Neuronal stem cell (in vitro differentiated cells): Measurements from ENCODE around the gene SH3BP4.

Source experiments
- DNase-seq: peaks from one replicate; pipeline ENCODE4 v3.0.0-alpha.2; 2013; ENCODE audit warnings: low spot score
- H2AFZ ChIP-seq: one replicate; pipeline ENCODE4 v1.6.1; 2013; ENCODE audit warnings: mild to moderate bottlenecking, low read length, inconsistent platforms
- H2AK5ac ChIP-seq: 2 replicates; pipeline ENCODE4 v1.6.1; 2013; ENCODE audit warnings: low read depth, mild to moderate bottlenecking, inconsistent platforms, low read length, moderate library complexity, mixed read lengths
- H2BK120ac ChIP-seq: 2 replicates; pipeline ENCODE4 v1.6.1; 2013; ENCODE audit warnings: low read depth, mild to moderate bottlenecking, inconsistent platforms, low read length, moderate library complexity, mixed read lengths
- H2BK12ac ChIP-seq: one replicate; pipeline ENCODE4 v1.6.1; 2013; ENCODE audit warnings: low read length, inconsistent platforms
- H2BK15ac ChIP-seq: 2 replicates; pipeline ENCODE4 v1.6.1; 2013; ENCODE audit warnings: mild to moderate bottlenecking, low read length, inconsistent platforms, mixed read lengths
- H2BK5ac ChIP-seq: one replicate; pipeline ENCODE4 v1.6.1; 2013; ENCODE audit warnings: inconsistent platforms, mild to moderate bottlenecking, low read length, moderate library complexity
- H3K14ac ChIP-seq: one replicate; pipeline ENCODE4 v1.6.1; 2013; ENCODE audit warnings: low read length, inconsistent platforms
- H3K18ac ChIP-seq: 2 replicates; pipeline ENCODE4 v1.6.1; 2013; ENCODE audit warnings: low read length, inconsistent platforms
- H3K23ac ChIP-seq: 2 replicates; pipeline ENCODE4 v1.6.1; 2013; ENCODE audit warnings: low read depth, mild to moderate bottlenecking, mixed read lengths, low read length, inconsistent platforms; ENCODE audit not compliant: poor library complexity
- H3K27ac ChIP-seq: replicated peaks from 3 replicates; pipeline ENCODE4 v1.5.1; 2013; ENCODE audit warnings: low read length, inconsistent platforms
- H3K27me3 ChIP-seq, 3 experiments: 2 replicates each; pipeline ENCODE4 v1.6.1; 2013; ENCODE audit warnings: low read length in 3 of 3, mild to moderate bottlenecking in 2 of 3, inconsistent platforms in 1 of 3, low read depth in 1 of 3, mixed read lengths in 1 of 3, moderate library complexity in 1 of 3; ENCODE audit not compliant: control insufficient read depth in 3 of 3, insufficient read depth in 3 of 3
- H3K36me3 ChIP-seq, 2 donors: replicated peaks in 1 of 2; 2 replicates each; pipeline ENCODE4 v1.6.1; 2013; ENCODE audit warnings: low read length in 2 of 2; ENCODE audit not compliant: control insufficient read depth in 2 of 2, insufficient read depth in 2 of 2
- H3K4ac ChIP-seq: 2 replicates; pipeline ENCODE4 v1.6.1; 2013; ENCODE audit warnings: inconsistent platforms, mild to moderate bottlenecking, low read length, moderate library complexity
- H3K4me1 ChIP-seq, 2 donors: 1 replicate in 1 of 2; 2 replicates in 1 of 2; pipeline ENCODE4 v1.6.1; 2013; ENCODE audit warnings: low read length in 2 of 2, low read depth in 1 of 2; ENCODE audit not compliant: control insufficient read depth in 2 of 2, insufficient read depth in 1 of 2
- H3K4me2 ChIP-seq: one replicate; pipeline ENCODE4 v1.6.1; 2013; ENCODE audit warnings: mild to moderate bottlenecking, low read length, inconsistent platforms; ENCODE audit not compliant: insufficient read depth, poor library complexity, severe bottlenecking
- H3K4me3 ChIP-seq, 2 donors: 2 replicates each; pipeline ENCODE4 v1.5.1; 2013; ENCODE audit warnings: low read length in 2 of 2, mild to moderate bottlenecking in 2 of 2, inconsistent platforms in 1 of 2, moderate library complexity in 1 of 2
- H3K79me1 ChIP-seq: one replicate; pipeline ENCODE4 v1.6.1; 2013; ENCODE audit warnings: low read depth, mild to moderate bottlenecking, inconsistent platforms, low read length, moderate library complexity
- H3K9ac ChIP-seq: one replicate; pipeline ENCODE4 v1.6.1; 2013; ENCODE audit warnings: mild to moderate bottlenecking, low read depth, low read length, inconsistent platforms; ENCODE audit not compliant: poor library complexity
- H3K9me3 ChIP-seq, 2 donors: replicated peaks in 1 of 2; 2 replicates each; pipeline versions ENCODE3 to v1.6.1; 2013; ENCODE audit warnings: low read length in 2 of 2, mild to moderate bottlenecking in 2 of 2, inconsistent platforms in 1 of 2, low read depth in 1 of 2, mixed read lengths in 1 of 2, moderate library complexity in 1 of 2; ENCODE audit not compliant: control insufficient read depth in 2 of 2, insufficient read depth in 1 of 2
- H4K8ac ChIP-seq: one replicate; pipeline ENCODE4 v1.6.1; 2013; ENCODE audit warnings: low read depth, mild to moderate bottlenecking, inconsistent platforms, low read length, moderate library complexity
- H4K91ac ChIP-seq: one replicate; pipeline ENCODE4 v1.6.1; 2013; ENCODE audit warnings: low read length, low read depth, mild to moderate bottlenecking, inconsistent platforms; ENCODE audit not compliant: poor library complexity
- WGBS, 2 donors: extraction: QIAGEN DNeasy Blood & Tissue Kit; methylation state at CpG; one replicate each; pipeline ENCODE4 v1.1.7; 2013; ENCODE audit warnings: missing lambda C conversion rate in 2 of 2, mixed read lengths in 1 of 2; ENCODE audit not compliant: insufficient read length in 2 of 2, insufficient replicate concordance in 1 of 2; ENCODE audit errors: extremely low coverage in 2 of 2; 5-methylcytosine and 5-hydroxymethylcytosine counted together

SH3BP4 gene

GRCh38 chr2:234916674-234917073 lies 35.1 kb upstream of the SH3BP4 start:
- H3K18ac ChIP-seq = peak overlapping the region; percentile 67
- H2AK5ac ChIP-seq = peak overlapping the region; percentile 37
- H3K27ac ChIP-seq = no peak overlapping the region
- no peak overlapping the region for H2BK120ac ChIP-seq
- H3K4me1 ChIP-seq = peaks cover 0 to 15% of the 10 kb centered on the region in 2 donors
- no peaks in the 10 kb centered on the region for H3K36me3 ChIP-seq
- peak overlapping the region; percentile 32 for H3K23ac ChIP-seq
- peak overlapping the region in 1 of 2 donors; percentile 13 for H3K4me3 ChIP-seq
- H3K9ac ChIP-seq = peak overlapping the region; percentile 2
- H3K4me2 ChIP-seq = no peak overlapping the region
- no peak overlapping the region for H2BK5ac ChIP-seq
- H3K79me1 ChIP-seq = no peaks in the 10 kb centered on the region
- no peak overlapping the region for H2AFZ ChIP-seq
- DNase-seq = no peak
- no peak overlapping the region for H2BK12ac ChIP-seq
- H4K91ac ChIP-seq = no peak overlapping the region
- no peak overlapping the region for H4K8ac ChIP-seq
- no peaks in the 10 kb centered on the region for H3K9me3 ChIP-seq
- peaks cover 0 to 2% (median 0%) of the 10 kb centered on the region in 3 experiments for H3K27me3 ChIP-seq
- WGBS, 2 donors = no CpG with 5 or more reads among the region's 5 CpGs
- H2BK15ac ChIP-seq = no peak overlapping the region
- no peak overlapping the region for H3K14ac ChIP-seq
- H3K4ac ChIP-seq = no peak overlapping the region

GRCh38 chr2:234917211-234917975 lies 34.4 kb upstream of the SH3BP4 start:
- H4K91ac ChIP-seq = no peak overlapping the region
- no peak overlapping the region for H3K18ac ChIP-seq
- H2BK12ac ChIP-seq = no peak overlapping the region
- H3K9ac ChIP-seq = no peak overlapping the region
- H3K4ac ChIP-seq = no peak overlapping the region
- no peak overlapping the region for H4K8ac ChIP-seq
- DNase-seq = no peak
- H2BK5ac ChIP-seq = no peak overlapping the region
- H3K9me3 ChIP-seq = no peaks in the 10 kb centered on the region
- H3K23ac ChIP-seq = no peak overlapping the region
- no peak overlapping the region for H3K27ac ChIP-seq
- H3K36me3 ChIP-seq = no peaks in the 10 kb centered on the region
- no CpG with 5 or more reads among the region's 6 CpGs for WGBS, 2 donors
- H3K4me3 ChIP-seq = no peak overlapping the region
- H3K79me1 ChIP-seq = no peaks in the 10 kb centered on the region
- peaks cover 0 to 2% (median 0%) of the 10 kb centered on the region in 3 experiments for H3K27me3 ChIP-seq
- H2BK15ac ChIP-seq = no peak overlapping the region
- no peak overlapping the region for H3K14ac ChIP-seq
- H2BK120ac ChIP-seq = no peak overlapping the region
- H2AK5ac ChIP-seq = no peak overlapping the region
- H2AFZ ChIP-seq = no peak overlapping the region
- peaks cover 0 to 15% of the 10 kb centered on the region in 2 donors for H3K4me1 ChIP-seq
- no peak overlapping the region for H3K4me2 ChIP-seq

GRCh38 chr2:234919711-234920110 lies 32.1 kb upstream of the SH3BP4 start:
- H3K9ac ChIP-seq = no peak overlapping the region
- H3K79me1 ChIP-seq = no peaks in the 10 kb centered on the region
- H2BK15ac ChIP-seq = no peak overlapping the region
- H3K4ac ChIP-seq = no peak overlapping the region
- H4K91ac ChIP-seq = no peak overlapping the region
- no peaks in the 10 kb centered on the region for H3K36me3 ChIP-seq
- no peak overlapping the region for H3K4me2 ChIP-seq
- H3K4me3 ChIP-seq = no peak overlapping the region
- H3K4me1 ChIP-seq = peaks cover 0 to 9% of the 10 kb centered on the region in 2 donors
- no peak overlapping the region for H4K8ac ChIP-seq
- no peak overlapping the region for H3K27ac ChIP-seq
- no peaks in the 10 kb centered on the region for H3K9me3 ChIP-seq
- no peak overlapping the region for H3K18ac ChIP-seq
- peaks cover 0 to 2% (median 0%) of the 10 kb centered on the region in 3 experiments for H3K27me3 ChIP-seq
- no peak overlapping the region for H2BK5ac ChIP-seq
- H3K14ac ChIP-seq = no peak overlapping the region
- DNase-seq = no peak
- H3K23ac ChIP-seq = no peak overlapping the region
- no peak overlapping the region for H2BK120ac ChIP-seq
- no peak overlapping the region for H2AK5ac ChIP-seq
- no CpG with 5 or more reads among the region's 3 CpGs for WGBS, 2 donors
- no peak overlapping the region for H2AFZ ChIP-seq
- no peak overlapping the region for H2BK12ac ChIP-seq

GRCh38 chr2:234920836-234921235 lies 31.0 kb upstream of the SH3BP4 start:
- no peak overlapping the region for H2AK5ac ChIP-seq

More at GRCh38 chr2:234920836-234921235, 31.0 kb upstream of the SH3BP4 start:
- H3K4me3 ChIP-seq = no peak overlapping the region
- H3K23ac ChIP-seq = no peak overlapping the region
- H3K18ac ChIP-seq = no peak overlapping the region
- no peak overlapping the region for H2BK15ac ChIP-seq
- no CpG with 5 or more reads among the region's 2 CpGs for WGBS, 2 donors
- H3K4me1 ChIP-seq = peaks cover 0 to 9% of the 10 kb centered on the region in 2 donors
- H2BK120ac ChIP-seq = no peak overlapping the region
- H3K27ac ChIP-seq = no peak overlapping the region
- H3K4ac ChIP-seq = no peak overlapping the region
- H4K91ac ChIP-seq = no peak overlapping the region
- no peak overlapping the region for H2AFZ ChIP-seq
- no peak overlapping the region for H2BK5ac ChIP-seq
- no peaks in the 10 kb centered on the region for H3K79me1 ChIP-seq
- H2BK12ac ChIP-seq = no peak overlapping the region
- H4K8ac ChIP-seq = no peak overlapping the region
- no peaks in the 10 kb centered on the region for H3K9me3 ChIP-seq
- H3K27me3 ChIP-seq = peaks cover 0 to 2% (median 0%) of the 10 kb centered on the region in 3 experiments
- H3K14ac ChIP-seq = no peak overlapping the region
- no peaks in the 10 kb centered on the region for H3K36me3 ChIP-seq
- H3K4me2 ChIP-seq = no peak overlapping the region
- no peak for DNase-seq
- H3K9ac ChIP-seq = no peak overlapping the region
